ENCODE data around the gene DOHH. TPM values are rescaled to one million over a fixed set of nuclear protein-coding genes. Genes with fewer than 3 reads are reported as not detected.
A peak's percentile ranks its signal among the peaks of the same experiment; 100 is the strongest.
"Not testable (repeated sequence)": the region's sequence is repeated elsewhere in the genome, so short reads cannot be mapped to it uniquely, and the experiment has no call there.

Gene DOHH
- total RNA-seq, 1 donor from 2014 or later = 15.0 TPM

DNA sequence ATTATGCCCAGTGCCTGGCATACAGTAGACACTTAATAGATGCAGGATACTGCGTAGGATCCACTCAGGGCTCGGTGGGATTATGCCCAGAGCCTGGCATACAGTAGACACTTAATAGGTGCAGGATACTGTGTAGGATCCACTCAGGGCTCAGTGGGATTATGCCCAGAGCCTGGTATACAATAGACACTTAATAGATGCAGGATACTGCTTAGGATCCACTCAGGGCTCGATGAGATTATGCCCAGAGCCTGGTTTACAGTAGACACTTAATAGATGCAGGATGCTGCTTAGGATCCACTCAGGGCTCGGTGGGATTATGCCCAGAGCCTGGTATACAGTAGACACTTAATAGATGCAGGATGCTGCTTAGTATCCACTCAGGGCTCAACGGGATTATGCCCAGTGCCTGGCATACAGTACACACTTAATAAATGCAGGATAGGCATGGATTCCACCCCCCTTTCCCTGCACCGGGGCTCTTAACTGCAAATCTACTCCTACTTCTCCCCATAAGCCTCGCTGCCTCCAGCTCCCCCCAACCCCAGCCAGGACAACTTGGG, 45.0 kb downstream of the DOHH start:
- Histone ChIP-seq H3K27ac (peak overlapping the region; percentile 96), H3K4me3 (no peak overlapping the region), H3K27me3 (no peaks in the 10 kb centered on the region), H3K4me1 (peaks cover 50% of the 10 kb centered on the region), H3K36me3 (peaks cover 0 to 49% of the 10 kb centered on the region in 2 donors), H3K9me3 (no peaks in the 10 kb centered on the region)
- DNase-seq (ENCODE audit: extremely low spot score in 2 of 2) = no peak
- intact Hi-C loops (cut with DNase I) = no loop called here
- TF ChIP-seq, protein P1, sequence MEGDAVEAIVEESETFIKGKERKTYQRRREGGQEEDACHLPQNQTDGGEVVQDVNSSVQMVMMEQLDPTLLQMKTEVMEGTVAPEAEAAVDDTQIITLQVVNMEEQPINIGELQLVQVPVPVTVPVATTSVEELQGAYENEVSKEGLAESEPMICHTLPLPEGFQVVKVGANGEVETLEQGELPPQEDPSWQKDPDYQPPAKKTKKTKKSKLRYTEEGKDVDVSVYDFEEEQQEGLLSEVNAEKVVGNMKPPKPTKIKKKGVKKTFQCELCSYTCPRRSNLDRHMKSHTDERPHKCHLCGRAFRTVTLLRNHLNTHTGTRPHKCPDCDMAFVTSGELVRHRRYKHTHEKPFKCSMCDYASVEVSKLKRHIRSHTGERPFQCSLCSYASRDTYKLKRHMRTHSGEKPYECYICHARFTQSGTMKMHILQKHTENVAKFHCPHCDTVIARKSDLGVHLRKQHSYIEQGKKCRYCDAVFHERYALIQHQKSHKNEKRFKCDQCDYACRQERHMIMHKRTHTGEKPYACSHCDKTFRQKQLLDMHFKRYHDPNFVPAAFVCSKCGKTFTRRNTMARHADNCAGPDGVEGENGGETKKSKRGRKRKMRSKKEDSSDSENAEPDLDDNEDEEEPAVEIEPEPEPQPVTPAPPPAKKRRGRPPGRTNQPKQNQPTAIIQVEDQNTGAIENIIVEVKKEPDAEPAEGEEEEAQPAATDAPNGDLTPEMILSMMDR (IDR thresholded peaks at IDR 0.05) = no peak
- TF ChIP-seq POLR2A (IDR thresholded peaks at IDR 0.05) = no peak
- no peak for TF ChIP-seq POLR2AphosphoS5 (IDR thresholded peaks at IDR 0.05; ENCODE audit: insufficient read depth in 1 of 2, low read depth in 1 of 2)

DNA sequence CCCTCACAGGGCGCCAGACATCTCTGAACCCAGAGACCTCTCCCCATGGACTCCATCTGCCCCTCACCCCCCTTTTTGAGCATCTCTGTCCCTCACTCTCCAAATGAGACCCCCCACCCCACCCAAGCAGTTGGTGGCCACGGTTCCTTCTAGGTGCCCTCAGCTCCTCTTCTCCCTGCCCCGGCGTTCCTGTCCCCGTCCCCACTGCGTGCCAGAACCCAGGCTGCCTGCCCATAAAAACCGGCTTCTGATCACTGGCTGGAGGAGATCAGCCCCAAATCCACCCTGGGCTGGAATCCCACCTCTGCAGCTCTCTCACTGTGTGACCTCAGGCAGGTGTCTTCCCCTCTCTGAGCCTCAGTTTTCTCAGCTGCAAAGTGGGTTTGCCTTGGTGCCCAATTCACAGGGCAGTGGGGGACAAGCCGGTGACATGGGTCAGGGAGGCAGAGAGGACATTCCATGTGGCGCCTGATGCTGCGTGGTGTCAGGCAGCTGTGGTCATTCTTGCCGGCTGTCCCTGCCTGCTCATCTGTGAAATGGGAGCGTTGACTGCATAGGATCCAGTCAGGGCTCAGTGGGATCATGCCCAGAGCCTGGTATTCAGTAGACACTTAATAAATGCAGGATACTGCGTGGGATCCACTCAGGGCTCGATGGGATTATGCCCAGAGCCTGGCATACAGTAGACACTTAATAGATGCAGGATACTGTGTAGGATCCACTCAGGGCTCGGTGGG, 45.6 kb downstream of the DOHH start:
- Histone ChIP-seq H3K36me3 (peaks cover 0 to 51% of the 10 kb centered on the region in 2 donors), H3K4me1 (peaks cover 44% of the 10 kb centered on the region), H3K4me3 (no peak overlapping the region), H3K27me3 (no peaks in the 10 kb centered on the region), H3K27ac (peak overlapping the region; percentile 83), H3K9me3 (no peaks in the 10 kb centered on the region)
- DNase-seq (ENCODE audit: extremely low spot score in 2 of 2) = no peak
- TF ChIP-seq, protein P1 (IDR thresholded peaks at IDR 0.05) = no peak
- TF ChIP-seq POLR2AphosphoS5 (IDR thresholded peaks at IDR 0.05; ENCODE audit: insufficient read depth in 1 of 2, low read depth in 1 of 2) = no peak
- intact Hi-C loops (cut with DNase I) = no loop called here

DNA sequence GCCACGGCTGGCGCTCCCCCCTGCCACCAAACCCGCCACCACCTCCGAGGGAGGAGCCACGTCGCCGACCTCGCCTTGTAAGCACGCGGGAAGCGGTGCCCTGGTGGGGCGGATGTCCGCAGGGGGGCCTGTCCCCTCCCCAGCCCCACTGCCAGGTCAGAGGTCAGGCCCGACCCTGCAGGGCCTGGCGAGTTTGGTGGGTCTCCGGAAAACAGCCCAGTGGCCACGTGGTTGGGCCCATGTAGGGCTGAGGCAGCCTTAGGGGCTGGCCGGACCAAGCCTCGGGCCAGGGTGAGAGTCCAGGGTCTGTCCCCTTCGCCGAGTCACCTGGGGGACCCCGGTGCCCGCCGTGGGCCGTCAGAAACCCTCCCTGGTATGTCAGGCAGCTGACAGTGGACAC, 46.6 kb downstream of the DOHH start:
- intact Hi-C loops (cut with DNase I) = no loop called here
- peak overlapping the region; percentile 83 for H3K27ac ChIP-seq
- H3K27me3 ChIP-seq = no peaks in the 10 kb centered on the region
- H3K4me1 ChIP-seq = peaks cover 34% of the 10 kb centered on the region
- no peaks in the 10 kb centered on the region for H3K9me3 ChIP-seq
- peaks cover 0 to 58% of the 10 kb centered on the region in 2 donors for H3K36me3 ChIP-seq
- H3K4me3 ChIP-seq = no peak overlapping the region
- DNase-seq (ENCODE audit: extremely low spot score in 2 of 2) = no peak
- TF ChIP-seq POLR2A (IDR thresholded peaks at IDR 0.05) (no peak), POLR2AphosphoS5 (IDR thresholded peaks at IDR 0.05; ENCODE audit: insufficient read depth in 1 of 2, low read depth in 1 of 2) (peak in 1 of 2 donors; percentile 22)

DNA sequence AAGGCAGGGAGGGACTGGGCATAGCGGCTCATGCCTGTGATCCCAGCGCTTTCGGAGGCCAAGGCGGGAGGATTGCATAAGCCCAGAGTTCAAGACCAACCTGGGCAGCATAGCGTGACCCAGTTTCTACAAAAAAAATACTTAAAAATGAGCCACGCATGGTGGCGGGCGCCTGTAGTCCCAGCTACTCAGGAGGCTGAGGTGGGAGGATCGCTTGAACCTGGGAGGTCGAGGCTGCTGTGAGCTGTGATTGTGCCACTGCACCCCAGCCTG, 47.6 kb downstream of the DOHH start:
- intact Hi-C loops (cut with DNase I); H3K4me3 ChIP-seq; H3K27me3 ChIP-seq; DNase-seq (ENCODE audit: extremely low spot score in 2 of 2); H3K9me3 ChIP-seq: not testable (repeated sequence)
- H3K27ac ChIP-seq = peak overlapping the region; percentile 83
- H3K4me1 ChIP-seq = peaks cover 25% of the 10 kb centered on the region
- H3K36me3 ChIP-seq = peaks cover 0 to 61% of the 10 kb centered on the region in 2 donors

DNA sequence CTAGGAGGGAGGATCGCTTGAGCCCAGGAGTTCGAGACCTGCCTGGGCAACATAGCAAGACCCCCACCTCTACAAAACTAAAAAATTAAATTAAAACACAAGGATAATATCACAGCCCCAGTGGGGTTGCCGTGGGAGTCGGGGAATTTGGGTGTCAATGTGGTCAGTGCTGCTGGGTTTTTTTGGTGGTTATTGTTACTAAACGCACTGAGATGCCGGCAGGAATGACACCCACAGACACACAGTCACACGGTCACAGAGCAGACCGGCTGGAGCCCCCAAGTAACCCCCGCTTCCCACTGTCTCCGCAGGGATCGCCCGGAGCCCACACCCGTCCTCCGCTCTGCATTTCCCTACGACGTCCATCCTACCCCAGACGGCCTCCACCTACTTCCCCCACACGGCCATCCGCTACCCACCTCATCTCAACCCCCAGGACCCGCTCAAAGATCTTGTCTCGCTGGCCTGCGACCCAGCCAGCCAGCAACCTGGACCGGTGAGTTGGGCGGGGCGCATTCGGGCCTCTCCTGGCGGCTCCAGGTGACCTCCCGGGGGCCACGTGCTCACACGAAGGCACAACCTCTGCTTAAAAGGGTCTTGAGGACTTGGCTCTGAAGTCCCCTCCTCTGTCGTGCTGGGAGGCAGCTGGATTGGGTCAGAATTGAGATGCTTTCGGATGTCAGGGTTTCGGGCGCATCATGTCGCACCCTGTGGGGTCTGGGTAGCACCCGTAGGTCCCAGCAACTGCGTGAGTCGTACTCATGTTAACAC, 48.1 kb downstream of the DOHH start:
- H3K9me3 ChIP-seq = no peaks in the 10 kb centered on the region
- intact Hi-C loops (cut with DNase I) = no loop called here
- peaks cover 20% of the 10 kb centered on the region for H3K4me1 ChIP-seq
- H3K27ac ChIP-seq = peak overlapping the region; percentile 83
- H3K36me3 ChIP-seq = peaks cover 0 to 61% of the 10 kb centered on the region in 2 donors
- TF ChIP-seq POLR2AphosphoS5 (IDR thresholded peaks at IDR 0.05; ENCODE audit: insufficient read depth in 1 of 2, low read depth in 1 of 2) = no peak
- TF ChIP-seq POLR2A (IDR thresholded peaks at IDR 0.05) = no peak
- TF ChIP-seq, protein P1 (IDR thresholded peaks at IDR 0.05) = no peak
- DNase-seq (ENCODE audit: extremely low spot score in 2 of 2) = no peak
- no peaks in the 10 kb centered on the region for H3K27me3 ChIP-seq
- H3K4me3 ChIP-seq = no peak overlapping the region

All from vagina (tissue), 2 donors.